Measurements from ENCODE around the gene SIPA1L3. TPM values are rescaled to one million over a fixed set of nuclear protein-coding genes. Genes with fewer than 3 reads are reported as not detected.

SIPA1L3 gene
- total RNA-seq, 1 donor from 2014 or later, result 29.6 TPM

DNA sequence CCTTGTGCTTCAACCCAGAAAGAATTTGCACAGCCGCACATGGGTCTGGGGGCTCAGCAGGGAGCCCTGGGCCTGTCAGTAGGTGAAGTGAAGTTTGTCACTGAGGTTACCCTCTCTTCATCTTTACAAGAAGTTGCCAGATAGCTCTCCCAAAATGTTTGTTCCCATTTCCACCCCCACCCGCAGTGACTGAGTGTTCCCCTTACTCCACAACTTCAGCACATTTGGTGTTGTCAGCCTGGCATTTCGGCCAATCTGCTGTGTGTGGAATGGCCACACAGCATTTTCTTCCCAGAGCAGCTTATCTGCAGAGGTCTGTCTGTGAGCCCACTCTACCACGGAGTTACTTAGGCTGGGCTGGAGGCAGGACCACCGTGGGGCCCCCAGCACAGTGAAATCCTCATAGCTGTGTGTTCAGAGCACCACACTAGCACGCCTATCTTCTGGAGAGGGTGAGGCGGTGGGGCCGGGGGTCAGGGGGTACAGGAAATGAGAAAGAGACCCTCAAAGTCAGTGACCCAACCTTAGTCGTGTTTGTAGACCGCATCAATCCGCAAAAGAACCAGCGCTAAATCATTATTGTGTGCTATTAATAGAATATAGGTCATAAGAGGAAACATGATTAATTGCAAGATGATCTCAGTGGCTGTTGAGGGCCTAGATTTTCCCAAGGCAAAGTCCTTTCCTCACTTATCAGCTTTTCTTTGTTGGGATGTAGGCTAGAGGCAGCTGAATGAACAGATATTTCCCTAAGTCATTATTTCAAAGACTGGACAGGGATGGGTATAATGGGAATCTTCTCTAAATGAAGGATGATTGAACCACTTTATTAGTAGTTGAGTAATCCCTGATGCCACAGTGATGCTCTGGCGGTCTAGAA is 116.0 kb downstream of the SIPA1L3 start:
- Mint-ChIP-seq H3K27me3 (ENCODE audit: unreplicated experiment) (peaks cover 6% of the 10 kb centered on the region), H3K9me3 (ENCODE audit: unreplicated experiment) (no peaks in the 10 kb centered on the region), H3K27ac (ENCODE audit: unreplicated experiment) (no peak overlapping the region), H3K4me3 (ENCODE audit: unreplicated experiment) (no peak overlapping the region), H3K4me1 (ENCODE audit: unreplicated experiment) (peaks cover 16% of the 10 kb centered on the region), H3K36me3 (ENCODE audit: low read depth, unreplicated experiment) (peaks cover 2% of the 10 kb centered on the region)
- DNase-seq (ENCODE audit: low spot score), result no peak
- TF ChIP-seq, protein P1, sequence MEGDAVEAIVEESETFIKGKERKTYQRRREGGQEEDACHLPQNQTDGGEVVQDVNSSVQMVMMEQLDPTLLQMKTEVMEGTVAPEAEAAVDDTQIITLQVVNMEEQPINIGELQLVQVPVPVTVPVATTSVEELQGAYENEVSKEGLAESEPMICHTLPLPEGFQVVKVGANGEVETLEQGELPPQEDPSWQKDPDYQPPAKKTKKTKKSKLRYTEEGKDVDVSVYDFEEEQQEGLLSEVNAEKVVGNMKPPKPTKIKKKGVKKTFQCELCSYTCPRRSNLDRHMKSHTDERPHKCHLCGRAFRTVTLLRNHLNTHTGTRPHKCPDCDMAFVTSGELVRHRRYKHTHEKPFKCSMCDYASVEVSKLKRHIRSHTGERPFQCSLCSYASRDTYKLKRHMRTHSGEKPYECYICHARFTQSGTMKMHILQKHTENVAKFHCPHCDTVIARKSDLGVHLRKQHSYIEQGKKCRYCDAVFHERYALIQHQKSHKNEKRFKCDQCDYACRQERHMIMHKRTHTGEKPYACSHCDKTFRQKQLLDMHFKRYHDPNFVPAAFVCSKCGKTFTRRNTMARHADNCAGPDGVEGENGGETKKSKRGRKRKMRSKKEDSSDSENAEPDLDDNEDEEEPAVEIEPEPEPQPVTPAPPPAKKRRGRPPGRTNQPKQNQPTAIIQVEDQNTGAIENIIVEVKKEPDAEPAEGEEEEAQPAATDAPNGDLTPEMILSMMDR (IDR thresholded peaks at IDR 0.05; ENCODE audit: unreplicated experiment), result no peak

DNA sequence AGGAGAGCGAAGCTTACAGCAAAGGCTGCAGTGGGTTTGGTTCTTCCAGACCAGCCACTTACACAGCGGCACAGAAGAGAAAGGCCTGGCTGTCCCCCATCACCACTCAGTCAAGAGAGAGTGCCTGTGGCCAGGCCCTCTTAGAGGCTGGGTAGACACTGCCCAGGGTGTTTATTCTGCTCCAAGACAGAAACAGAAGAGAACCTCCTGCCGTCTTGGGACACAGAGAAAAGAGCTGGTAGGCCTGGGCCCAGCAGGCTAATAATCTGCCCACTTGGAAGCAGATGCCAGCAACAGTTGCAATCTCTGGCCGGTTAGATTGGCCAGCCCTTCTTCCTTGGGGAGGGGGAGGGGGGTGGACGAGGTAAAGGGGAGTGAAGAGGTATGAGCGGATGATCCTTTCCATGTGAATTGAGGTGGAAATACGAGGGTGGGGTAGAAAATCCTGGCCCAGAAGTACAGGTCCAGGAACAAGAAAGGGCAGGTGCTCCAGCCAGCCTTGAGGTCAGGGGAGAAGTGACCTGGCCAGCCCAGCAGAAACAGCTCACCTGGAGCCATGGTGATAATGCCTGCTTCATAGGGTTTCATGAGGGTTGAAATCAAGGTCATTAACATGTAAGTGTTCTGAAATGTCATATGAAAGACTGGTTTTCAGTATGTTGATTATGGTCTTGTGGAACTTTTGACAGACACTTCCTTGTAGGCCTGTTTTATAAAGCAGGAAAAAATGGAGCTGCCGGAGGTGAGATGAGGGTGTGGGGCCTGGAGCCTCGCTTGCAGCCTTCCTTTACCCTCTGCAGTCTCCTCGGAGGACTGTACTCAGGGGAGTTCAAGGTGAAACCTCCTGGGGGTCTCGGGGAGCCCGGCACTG is 116.9 kb downstream of the SIPA1L3 start:
- DNase-seq (ENCODE audit: low spot score), result no peak
- H3K9me3 Mint-ChIP-seq (ENCODE audit: unreplicated experiment), result no peaks in the 10 kb centered on the region
- H3K4me3 Mint-ChIP-seq (ENCODE audit: unreplicated experiment), result no peak overlapping the region
- TF ChIP-seq, protein P1 (IDR thresholded peaks at IDR 0.05; ENCODE audit: unreplicated experiment), result no peak
- H3K27ac Mint-ChIP-seq (ENCODE audit: unreplicated experiment), result no peak overlapping the region
- H3K36me3 Mint-ChIP-seq (ENCODE audit: low read depth, unreplicated experiment), result peaks cover 6% of the 10 kb centered on the region
- H3K4me1 Mint-ChIP-seq (ENCODE audit: unreplicated experiment), result peaks cover 16% of the 10 kb centered on the region
- peaks cover 6% of the 10 kb centered on the region for H3K27me3 Mint-ChIP-seq (ENCODE audit: unreplicated experiment)

DNA sequence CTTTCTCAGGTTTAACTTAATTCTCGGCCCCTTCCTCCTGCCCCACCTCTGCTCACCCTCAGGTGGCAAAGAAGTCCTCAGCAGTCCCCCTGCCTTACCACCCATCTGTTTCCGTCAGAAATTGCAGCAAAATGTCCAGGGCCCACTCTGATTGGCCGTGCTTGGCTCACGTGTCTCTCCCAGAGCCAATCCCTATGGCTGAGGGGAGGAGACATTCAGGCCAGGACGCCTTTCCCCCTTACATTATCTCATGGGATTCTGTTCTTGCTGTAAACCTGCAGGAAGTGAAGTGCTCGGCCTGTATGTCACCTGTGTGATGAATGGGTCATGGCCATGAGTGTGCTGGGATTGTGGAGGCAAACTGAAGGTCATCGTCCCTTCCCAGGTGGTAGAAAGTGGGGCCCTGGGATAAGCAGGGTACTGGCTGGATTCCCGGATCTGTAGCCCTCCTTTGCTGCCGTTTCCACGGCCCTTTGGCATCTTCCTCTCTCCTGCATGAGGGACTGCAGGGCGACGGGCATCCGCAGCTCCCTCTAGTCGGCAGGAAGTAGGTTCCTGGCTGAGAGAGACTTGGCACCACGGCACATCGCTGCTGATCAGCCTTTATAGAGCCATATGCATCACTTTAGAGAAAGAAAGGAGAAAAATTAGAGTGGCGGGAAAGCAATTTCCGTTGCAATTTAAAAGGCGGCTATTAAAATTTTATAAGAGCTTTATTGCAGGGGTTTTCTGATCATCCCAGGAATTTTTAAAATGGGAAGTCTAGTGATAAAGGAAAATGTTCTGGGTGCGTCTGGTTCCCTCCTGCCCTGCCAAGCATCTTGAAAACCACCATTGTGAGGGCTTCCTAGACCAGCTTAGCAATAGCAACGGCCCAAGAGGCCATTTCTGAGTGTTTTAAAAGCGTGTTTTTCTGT is 118.2 kb downstream of the SIPA1L3 start:
- H3K36me3 Mint-ChIP-seq (ENCODE audit: low read depth, unreplicated experiment), result peaks cover 6% of the 10 kb centered on the region
- DNase-seq (ENCODE audit: low spot score), result no peak

DNA sequence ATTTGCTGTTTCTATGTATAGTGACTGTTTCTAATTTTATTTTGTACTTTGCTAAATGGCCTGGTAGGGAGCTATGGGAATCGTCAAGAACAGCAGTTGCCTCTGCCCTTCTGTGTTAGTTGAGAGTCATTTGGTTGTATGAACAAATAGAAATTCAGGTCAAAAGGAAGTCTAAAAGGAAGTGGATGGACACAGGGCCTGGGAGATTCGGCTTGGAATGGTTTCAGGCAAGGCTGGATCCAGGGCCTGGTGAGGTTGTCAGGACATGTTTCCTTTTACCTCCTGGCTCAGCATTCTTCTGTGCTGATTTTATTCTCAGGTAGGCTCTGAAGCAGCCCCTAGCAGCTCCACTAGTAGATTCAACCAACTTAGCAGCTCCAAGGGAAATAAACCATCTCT is 118.9 kb downstream of the SIPA1L3 start:
- Mint-ChIP-seq H3K4me3 (ENCODE audit: unreplicated experiment) (no peak overlapping the region), H3K9me3 (ENCODE audit: unreplicated experiment) (no peaks in the 10 kb centered on the region), H3K27ac (ENCODE audit: unreplicated experiment) (no peak overlapping the region), H3K4me1 (ENCODE audit: unreplicated experiment) (peaks cover 11% of the 10 kb centered on the region), H3K36me3 (ENCODE audit: low read depth, unreplicated experiment) (peaks cover 10% of the 10 kb centered on the region), H3K27me3 (ENCODE audit: unreplicated experiment) (peaks cover 6% of the 10 kb centered on the region)
- no peak for DNase-seq (ENCODE audit: low spot score)
- TF ChIP-seq, protein P1 (IDR thresholded peaks at IDR 0.05; ENCODE audit: unreplicated experiment), result no peak

More for the DNA sequence above, 118.2 kb downstream of the SIPA1L3 start:
- Mint-ChIP-seq H3K4me1 (ENCODE audit: unreplicated experiment) (peaks cover 14% of the 10 kb centered on the region), H3K4me3 (ENCODE audit: unreplicated experiment) (no peak overlapping the region), H3K27ac (ENCODE audit: unreplicated experiment) (peak overlapping the region; percentile 78), H3K9me3 (ENCODE audit: unreplicated experiment) (no peaks in the 10 kb centered on the region), H3K27me3 (ENCODE audit: unreplicated experiment) (peaks cover 6% of the 10 kb centered on the region)
- TF ChIP-seq, protein P1 (IDR thresholded peaks at IDR 0.05; ENCODE audit: unreplicated experiment), result no peak

All from endothelial cell (in vitro differentiated cells).